ENCODE results near the gene TDRD9. TPM values are rescaled to one million over a fixed set of nuclear protein-coding genes. Genes with fewer than 3 reads are reported as not detected.

TDRD9 gene
- total RNA-seq, 1 donor from 2014 or later: not detected

GRCh38 chr14:103890821-103891666, 37.2 kb upstream of the TDRD9 start:
- no peak overlapping the region for H3K9ac ChIP-seq (ENCODE audit: low read length)
- no peaks in the 10 kb centered on the region for H3K79me2 ChIP-seq (ENCODE audit: insufficient read depth, low read length)
- DNase-seq (ENCODE audit: low read depth) (no peak), FAIRE-seq (no peak)
- H3K4me3 ChIP-seq (ENCODE audit: insufficient read depth, low read depth, low read length): no peak overlapping the region
- H4K20me1 ChIP-seq (ENCODE audit: insufficient read depth, low read length): no peaks in the 10 kb centered on the region
- no peak overlapping the region for H3K27ac ChIP-seq (ENCODE audit: low read depth, low read length)
- Mint-ChIP-seq H3K9me3 (ENCODE audit: unreplicated experiment) (no peaks in the 10 kb centered on the region), H3K27ac (ENCODE audit: unreplicated experiment) (no peak overlapping the region), H3K4me1 (ENCODE audit: low read depth, unreplicated experiment) (peaks cover 6% of the 10 kb centered on the region), H3K27me3 (ENCODE audit: low read depth, unreplicated experiment) (peaks cover 8% of the 10 kb centered on the region), H3K36me3 (ENCODE audit: low read depth, unreplicated experiment) (no peaks in the 10 kb centered on the region), H3K4me3 (ENCODE audit: unreplicated experiment) (no peak overlapping the region)
- peaks cover 2% of the 10 kb centered on the region for H3K27me3 ChIP-seq (ENCODE audit: insufficient read depth, low read length)
- no peaks in the 10 kb centered on the region for H3K36me3 ChIP-seq (ENCODE audit: insufficient read depth, low read length)
- H3K4me2 ChIP-seq (ENCODE audit: low read length): no peak overlapping the region
- no peak overlapping the region for H2AFZ ChIP-seq (ENCODE audit: low read depth, low read length)
- TF ChIP-seq EZH2 (IDR thresholded peaks at IDR 0.05; ENCODE audit: insufficient read depth, low read length) (no peak), CTCF (IDR thresholded peaks at IDR 0.05; ENCODE audit: insufficient read depth, low read depth, low read length) (no peak)
- no peaks in the 10 kb centered on the region for H3K9me3 ChIP-seq (ENCODE audit: insufficient read depth, low read depth, low read length)
- H3K4me1 ChIP-seq (ENCODE audit: insufficient read depth, low read length): peaks cover 3% of the 10 kb centered on the region

GRCh38 chr14:103891667-103892215, 36.5 kb upstream of the TDRD9 start:
- Histone ChIP-seq H3K9ac (ENCODE audit: low read length) (no peak overlapping the region), H3K27me3 (ENCODE audit: insufficient read depth, low read length) (no peaks in the 10 kb centered on the region), H3K36me3 (ENCODE audit: insufficient read depth, low read length) (no peaks in the 10 kb centered on the region), H3K4me2 (ENCODE audit: low read length) (no peak overlapping the region), H3K4me3 (ENCODE audit: insufficient read depth, low read depth, low read length) (no peak overlapping the region), H3K27ac (ENCODE audit: low read depth, low read length) (no peak overlapping the region), H4K20me1 (ENCODE audit: insufficient read depth, low read length) (no peaks in the 10 kb centered on the region), H2AFZ (ENCODE audit: low read depth, low read length) (no peak overlapping the region), H3K4me1 (ENCODE audit: insufficient read depth, low read length) (peaks cover 3% of the 10 kb centered on the region), H3K79me2 (ENCODE audit: insufficient read depth, low read length) (no peaks in the 10 kb centered on the region), H3K9me3 (ENCODE audit: insufficient read depth, low read depth, low read length) (peaks cover 5% of the 10 kb centered on the region)
- Mint-ChIP-seq H3K36me3 (ENCODE audit: low read depth, unreplicated experiment) (peaks cover 2% of the 10 kb centered on the region), H3K9me3 (ENCODE audit: unreplicated experiment) (peaks cover 4% of the 10 kb centered on the region), H3K4me3 (ENCODE audit: unreplicated experiment) (no peak overlapping the region), H3K27me3 (ENCODE audit: low read depth, unreplicated experiment) (peaks cover 8% of the 10 kb centered on the region), H3K4me1 (ENCODE audit: low read depth, unreplicated experiment) (peaks cover 6% of the 10 kb centered on the region), H3K27ac (ENCODE audit: unreplicated experiment) (no peak overlapping the region)
- TF ChIP-seq EZH2 (IDR thresholded peaks at IDR 0.05; ENCODE audit: insufficient read depth, low read length) (no peak), CTCF (IDR thresholded peaks at IDR 0.05; ENCODE audit: insufficient read depth, low read depth, low read length) (no peak)
- FAIRE-seq (no peak), DNase-seq (ENCODE audit: low read depth) (no peak)

- no peak overlapping the region for H2AFZ ChIP-seq (ENCODE audit: low read depth, low read length)
- peaks cover 6% of the 10 kb centered on the region for H3K4me1 Mint-ChIP-seq (ENCODE audit: low read depth, unreplicated experiment)
- no peak overlapping the region for H3K27ac Mint-ChIP-seq (ENCODE audit: unreplicated experiment)
- H3K4me2 ChIP-seq (ENCODE audit: low read length): no peak overlapping the region
- H3K27me3 Mint-ChIP-seq (ENCODE audit: low read depth, unreplicated experiment): peaks cover 7% of the 10 kb centered on the region
- H3K4me3 ChIP-seq (ENCODE audit: insufficient read depth, low read depth, low read length): no peak overlapping the region
- H3K9me3 ChIP-seq (ENCODE audit: insufficient read depth, low read depth, low read length): peaks cover 5% of the 10 kb centered on the region
- DNase-seq (ENCODE audit: low read depth) (no peak), FAIRE-seq (no peak)
- H3K9ac ChIP-seq (ENCODE audit: low read length): no peak overlapping the region
- no peak overlapping the region for H3K4me3 Mint-ChIP-seq (ENCODE audit: unreplicated experiment)
- peaks cover 3% of the 10 kb centered on the region for H3K4me1 ChIP-seq (ENCODE audit: insufficient read depth, low read length)
- peaks cover 3% of the 10 kb centered on the region for H3K36me3 Mint-ChIP-seq (ENCODE audit: low read depth, unreplicated experiment)
- no peaks in the 10 kb centered on the region for H4K20me1 ChIP-seq (ENCODE audit: insufficient read depth, low read length)
- TF ChIP-seq CTCF (IDR thresholded peaks at IDR 0.05; ENCODE audit: insufficient read depth, low read depth, low read length) (no peak), EZH2 (IDR thresholded peaks at IDR 0.05; ENCODE audit: insufficient read depth, low read length) (no peak)
- no peaks in the 10 kb centered on the region for H3K36me3 ChIP-seq (ENCODE audit: insufficient read depth, low read length)
- no peaks in the 10 kb centered on the region for H3K27me3 ChIP-seq (ENCODE audit: insufficient read depth, low read length)
- H3K9me3 Mint-ChIP-seq (ENCODE audit: unreplicated experiment): peaks cover 4% of the 10 kb centered on the region
- H3K27ac ChIP-seq (ENCODE audit: low read depth, low read length): no peak overlapping the region
- no peaks in the 10 kb centered on the region for H3K79me2 ChIP-seq (ENCODE audit: insufficient read depth, low read length)
These were observed 36.0 kb upstream of the TDRD9 start for GRCh38 chr14:103892247-103892646.
